OCI-LY3 (cell line): ENCODE measurements around the gene EDEM1.

Source experiments
- H2AFZ ChIP-seq: fragments of 200-600, 300-600 bp; shearing (Covaris generic); 2 replicates; pipeline ENCODE4 v1.6.0; 2014; ENCODE audit warnings: antibody characterized with exemption, low read depth, low read length
- H3K27ac ChIP-seq: fragments of 200-600, 300-600 bp; sonication (generic); 2 replicates; pipeline ENCODE4 v1.5.1; 2014; ENCODE audit warnings: mild to moderate bottlenecking, low read length, moderate library complexity, mixed read lengths
- H3K27me3 ChIP-seq: fragments of 200-600, 300-600 bp; sonication (generic); 2 replicates; pipeline ENCODE4 v1.6.1; 2014; ENCODE audit warnings: low read depth, low read length, mixed read lengths
- H3K36me3 ChIP-seq: fragments of 200-600, 300-600 bp; sonication (generic); replicated peaks from 2 replicates; pipeline ENCODE3; 2014; ENCODE audit warnings: low read depth, low read length, mixed read lengths
- H3K4me1 ChIP-seq: fragments of 300-600, 200-600 bp; sonication (generic); 2 replicates; pipeline ENCODE4 v1.6.1; 2014; ENCODE audit warnings: low read length, mixed read lengths
- H3K4me2 ChIP-seq: fragments of 200-600, 300-600 bp; sonication (generic); 2 replicates; pipeline ENCODE4 v1.6.1; 2014; ENCODE audit warnings: low read length, mixed read lengths
- H3K4me3 ChIP-seq: fragments of 300-600, 200-600 bp; sonication (generic); 2 replicates; pipeline ENCODE4 v1.5.1; 2014; ENCODE audit warnings: antibody characterized with exemption, mild to moderate bottlenecking, low read length, moderate library complexity
- H3K79me2 ChIP-seq: fragments of 300-600, 200-600 bp; shearing (Covaris generic); 2 replicates; pipeline ENCODE4 v1.6.1; 2014; ENCODE audit warnings: mild to moderate bottlenecking, low read length, mixed read lengths
- H3K9ac ChIP-seq: fragments of 300-600, 200-600 bp; shearing (Covaris generic); 2 replicates; pipeline ENCODE4 v1.6.0; 2014; ENCODE audit warnings: mild to moderate bottlenecking, low read length, moderate library complexity
- H3K9me3 ChIP-seq: fragments of 200-600, 300-600 bp; shearing (Covaris generic); 2 replicates; pipeline ENCODE4 v1.6.1; 2014; ENCODE audit warnings: low read length, mixed read lengths; ENCODE audit not compliant: insufficient read depth
- H4K20me1 ChIP-seq: fragments of 200-600, 300-600 bp; sonication (generic); 2 replicates; pipeline ENCODE4 v1.6.1; 2016; ENCODE audit warnings: low read length, mixed read lengths; ENCODE audit not compliant: insufficient read depth
- EZH2phosphoT487 ChIP-seq: fragments of 200-600 bp; shearing (Covaris generic); IDR thresholded peaks from 2 replicates; pipeline ENCODE4 v1.6.1; 2018; ENCODE audit warnings: antibody characterized with exemption, mixed run types, low read depth
- TF ChIP-seq, protein P1 (sequence below): fragments of 200-600, 300-600 bp; sonication (generic); IDR thresholded peaks from 2 replicates; pipeline ENCODE4 v1.5.1; 2014; ENCODE audit warnings: antibody characterized with exemption, low read length, low read depth

Gene EDEM1

DNA sequence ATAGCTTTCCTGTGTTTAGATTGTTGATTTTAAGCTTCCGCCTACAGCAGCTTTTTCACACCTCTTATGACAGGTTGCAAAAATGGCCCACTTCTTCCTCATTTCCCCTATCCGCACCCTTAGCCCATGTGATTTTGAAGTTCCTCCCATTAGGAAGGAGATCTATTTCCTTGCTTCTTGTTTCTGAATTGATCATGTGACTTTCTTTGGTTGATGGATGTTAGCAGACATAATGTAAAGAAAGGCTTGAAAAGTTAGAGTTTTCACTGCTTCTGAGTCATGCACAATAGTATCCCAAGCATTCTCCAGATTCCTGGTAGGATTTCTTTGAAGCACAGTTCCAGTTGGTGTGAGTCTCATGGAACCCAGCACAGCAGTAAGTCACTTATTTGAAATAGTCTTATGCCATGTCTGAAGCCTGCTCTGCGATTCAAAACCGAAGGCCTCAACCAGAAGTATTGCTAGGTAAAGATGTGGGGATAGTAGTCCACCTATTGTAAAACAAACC, 76.6 kb downstream of the EDEM1 start:
- H3K9me3 ChIP-seq: no peaks in the 10 kb centered on the region

DNA sequence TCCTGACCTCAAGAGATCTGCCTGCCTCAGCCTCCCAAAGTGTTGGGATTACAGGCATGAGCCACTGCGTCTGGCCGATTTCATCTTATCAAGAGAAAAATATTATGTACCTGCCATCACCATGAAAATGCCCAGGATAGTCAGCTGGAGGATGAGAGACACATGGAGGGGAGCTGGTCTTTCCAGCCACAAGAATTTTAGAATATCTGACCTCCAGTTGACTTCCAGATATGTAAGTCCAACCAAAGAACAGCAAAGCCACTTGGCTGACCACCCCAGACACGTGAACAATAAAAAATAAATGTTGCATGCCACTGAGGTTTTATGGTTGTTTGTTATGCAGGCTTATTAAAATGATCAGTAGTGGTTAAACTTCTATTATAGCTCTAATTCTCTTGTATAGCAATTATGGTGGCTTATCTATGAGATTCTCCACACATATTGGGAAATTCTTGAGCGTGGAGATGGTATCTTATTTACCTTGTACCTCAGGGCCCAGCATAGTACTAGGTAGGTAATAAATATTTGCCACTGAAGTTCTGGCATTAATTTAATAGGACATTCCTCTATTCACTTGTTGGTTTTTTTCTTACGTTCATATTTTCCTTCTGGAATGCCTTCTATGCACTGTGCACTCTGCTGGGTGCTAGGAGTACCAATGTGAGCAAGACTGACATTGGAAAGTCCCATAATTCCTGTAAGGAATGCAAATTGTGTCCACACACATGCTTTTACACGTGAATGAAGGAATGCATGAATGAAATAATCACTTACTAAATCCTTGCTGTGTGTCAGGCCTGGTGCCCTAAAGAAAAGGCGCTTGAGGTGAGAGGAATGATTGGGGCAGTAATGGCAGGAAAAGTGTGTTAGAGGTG, 77.6 kb downstream of the EDEM1 start:
- no peak for TF ChIP-seq EZH2phosphoT487
- TF ChIP-seq, protein P1, sequence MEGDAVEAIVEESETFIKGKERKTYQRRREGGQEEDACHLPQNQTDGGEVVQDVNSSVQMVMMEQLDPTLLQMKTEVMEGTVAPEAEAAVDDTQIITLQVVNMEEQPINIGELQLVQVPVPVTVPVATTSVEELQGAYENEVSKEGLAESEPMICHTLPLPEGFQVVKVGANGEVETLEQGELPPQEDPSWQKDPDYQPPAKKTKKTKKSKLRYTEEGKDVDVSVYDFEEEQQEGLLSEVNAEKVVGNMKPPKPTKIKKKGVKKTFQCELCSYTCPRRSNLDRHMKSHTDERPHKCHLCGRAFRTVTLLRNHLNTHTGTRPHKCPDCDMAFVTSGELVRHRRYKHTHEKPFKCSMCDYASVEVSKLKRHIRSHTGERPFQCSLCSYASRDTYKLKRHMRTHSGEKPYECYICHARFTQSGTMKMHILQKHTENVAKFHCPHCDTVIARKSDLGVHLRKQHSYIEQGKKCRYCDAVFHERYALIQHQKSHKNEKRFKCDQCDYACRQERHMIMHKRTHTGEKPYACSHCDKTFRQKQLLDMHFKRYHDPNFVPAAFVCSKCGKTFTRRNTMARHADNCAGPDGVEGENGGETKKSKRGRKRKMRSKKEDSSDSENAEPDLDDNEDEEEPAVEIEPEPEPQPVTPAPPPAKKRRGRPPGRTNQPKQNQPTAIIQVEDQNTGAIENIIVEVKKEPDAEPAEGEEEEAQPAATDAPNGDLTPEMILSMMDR: no peak
- no peaks in the 10 kb centered on the region for H3K36me3 ChIP-seq
- H3K9ac ChIP-seq: no peak overlapping the region
- H3K9me3 ChIP-seq: no peaks in the 10 kb centered on the region
- no peak overlapping the region for H3K4me3 ChIP-seq
- no peaks in the 10 kb centered on the region for H4K20me1 ChIP-seq
- no peak overlapping the region for H3K4me2 ChIP-seq
- H2AFZ ChIP-seq: no peak overlapping the region
- H3K79me2 ChIP-seq: no peaks in the 10 kb centered on the region
- H3K27ac ChIP-seq: no peak overlapping the region
- no peaks in the 10 kb centered on the region for H3K4me1 ChIP-seq
- H3K27me3 ChIP-seq: no peaks in the 10 kb centered on the region

More for the DNA sequence above, 76.6 kb downstream of the EDEM1 start:
- Histone ChIP-seq H3K27ac (no peak overlapping the region), H3K4me3 (no peak overlapping the region), H3K27me3 (no peaks in the 10 kb centered on the region), H3K79me2 (no peaks in the 10 kb centered on the region), H4K20me1 (no peaks in the 10 kb centered on the region), H3K4me1 (no peaks in the 10 kb centered on the region), H3K36me3 (no peaks in the 10 kb centered on the region), H3K4me2 (no peak overlapping the region), H2AFZ (no peak overlapping the region), H3K9ac (no peak overlapping the region)
- TF ChIP-seq EZH2phosphoT487: no peak
- TF ChIP-seq, protein P1: no peak

DNA sequence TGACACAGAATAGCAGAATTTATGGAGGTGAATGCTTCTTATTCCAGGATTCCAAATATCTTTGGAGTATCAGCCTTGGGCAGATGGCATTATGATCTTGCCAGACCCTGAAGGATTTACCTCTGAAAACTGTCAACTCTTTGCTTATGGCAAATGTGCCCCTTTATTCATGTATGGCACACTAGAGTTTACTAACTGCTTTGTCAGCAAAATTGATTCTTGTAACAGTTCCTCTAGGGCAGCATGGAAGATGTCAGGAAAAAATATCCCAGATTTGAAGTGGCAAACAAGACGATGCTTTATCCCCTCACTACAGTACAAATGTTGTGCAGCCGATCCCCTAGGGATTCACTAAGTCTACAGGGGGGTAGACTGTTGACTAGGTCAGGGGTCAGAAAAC, 79.7 kb downstream of the EDEM1 start:
- Histone ChIP-seq H3K27me3 (no peaks in the 10 kb centered on the region), H3K79me2 (no peaks in the 10 kb centered on the region), H3K27ac (no peak overlapping the region), H3K4me2 (no peak overlapping the region), H3K4me3 (no peak overlapping the region), H4K20me1 (no peaks in the 10 kb centered on the region), H2AFZ (no peak overlapping the region), H3K9me3 (no peaks in the 10 kb centered on the region), H3K9ac (no peak overlapping the region), H3K36me3 (no peaks in the 10 kb centered on the region), H3K4me1 (no peaks in the 10 kb centered on the region; the same call in 1 of the 2 replicates)
- TF ChIP-seq, protein P1: no peak
- no peak for TF ChIP-seq EZH2phosphoT487

DNA sequence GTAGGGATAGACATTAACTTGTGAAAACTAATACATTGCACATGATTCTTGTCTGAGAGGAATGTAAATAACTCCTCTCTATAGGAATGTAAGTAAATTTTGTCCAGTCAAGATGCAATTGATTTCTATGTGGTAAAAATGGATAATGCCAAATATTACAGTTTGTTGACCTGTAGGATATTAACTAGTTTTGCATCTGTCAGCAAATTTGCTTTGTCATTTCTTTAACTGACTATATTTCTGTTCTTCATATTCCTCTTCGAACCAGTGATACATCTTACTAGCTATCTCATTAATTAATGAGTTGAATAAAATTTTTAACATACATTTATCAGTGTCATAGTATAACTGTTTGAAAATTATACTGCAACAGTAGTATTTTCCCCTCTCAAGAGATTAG, 80.4 kb downstream of the EDEM1 start:
- no peaks in the 10 kb centered on the region; the same call in 1 of the 2 replicates for H3K4me1 ChIP-seq
- H2AFZ ChIP-seq: no peak overlapping the region
- no peaks in the 10 kb centered on the region for H3K36me3 ChIP-seq
- no peak overlapping the region for H3K9ac ChIP-seq
- H4K20me1 ChIP-seq: no peaks in the 10 kb centered on the region
- H3K4me2 ChIP-seq: no peak overlapping the region
- no peak overlapping the region for H3K27ac ChIP-seq
- H3K4me3 ChIP-seq: no peak overlapping the region
- no peak for TF ChIP-seq EZH2phosphoT487
- TF ChIP-seq, protein P1: no peak
- no peaks in the 10 kb centered on the region for H3K9me3 ChIP-seq
- H3K79me2 ChIP-seq: no peaks in the 10 kb centered on the region
- no peaks in the 10 kb centered on the region for H3K27me3 ChIP-seq
